ENCODE results near the gene MMP28.

- TF ChIP-seq CTCF (IDR thresholded peaks at IDR 0.05; ENCODE audit: low read depth, low read length, poor library complexity, severe bottlenecking) (no peak), EZH2phosphoT487 (IDR thresholded peaks at IDR 0.05; ENCODE audit: borderline replicate concordance, low read length) (no peak)
Observed at GRCh38 chr17:35761601-35762000, 33.8 kb downstream of the MMP28 start.
